Measurements from ENCODE around the gene SNRNP35. TPM values are rescaled to one million over a fixed set of nuclear protein-coding genes. Genes with fewer than 3 reads are reported as not detected.

SNRNP35 gene
- total RNA-seq, 1 donor from 2014 or later, result 22.1 TPM

- no peak for DNase-seq (ENCODE audit: extremely low spot score, unreplicated experiment)
- TF ChIP-seq CTCF (conservative IDR thresholded peaks at IDR 0.05), result no peak
- Mint-ChIP-seq H3K4me3 (no peak overlapping the region), H3K36me3 (no peaks in the 10 kb centered on the region), H3K4me1 (ENCODE audit: unreplicated experiment) (peaks cover 15% of the 10 kb centered on the region), H3K9me3 (no peaks in the 10 kb centered on the region), H3K27me3 (no peaks in the 10 kb centered on the region), H3K27ac (no peak overlapping the region)
These were observed 16.3 kb upstream of the SNRNP35 start for GRCh38 chr12:123441523-123442164.

- Mint-ChIP-seq H3K4me1 (ENCODE audit: unreplicated experiment) (peaks cover 15% of the 10 kb centered on the region), H3K4me3 (no peak overlapping the region), H3K27ac (no peak overlapping the region), H3K9me3 (no peaks in the 10 kb centered on the region), H3K27me3 (no peaks in the 10 kb centered on the region), H3K36me3 (no peaks in the 10 kb centered on the region)
- TF ChIP-seq CTCF (conservative IDR thresholded peaks at IDR 0.05), result no peak
- DNase-seq (ENCODE audit: extremely low spot score, unreplicated experiment), result no peak
These were observed 15.2 kb upstream of the SNRNP35 start for GRCh38 chr12:123442774-123443173.

GRCh38 chr12:123444092-123445026, 13.6 kb upstream of the SNRNP35 start:
- Mint-ChIP-seq H3K4me1 (ENCODE audit: unreplicated experiment) (peaks cover 15% of the 10 kb centered on the region), H3K27ac (no peak overlapping the region), H3K27me3 (no peaks in the 10 kb centered on the region), H3K36me3 (no peaks in the 10 kb centered on the region), H3K4me3 (no peak overlapping the region), H3K9me3 (no peaks in the 10 kb centered on the region)
- no peak for DNase-seq (ENCODE audit: extremely low spot score, unreplicated experiment)
- no peak for TF ChIP-seq CTCF (conservative IDR thresholded peaks at IDR 0.05)

- no peak for DNase-seq (ENCODE audit: extremely low spot score, unreplicated experiment)
- peak overlapping the region; percentile 67 for H3K27ac Mint-ChIP-seq
- no peak overlapping the region for H3K4me3 Mint-ChIP-seq
These were observed 12.3 kb upstream of the SNRNP35 start for GRCh38 chr12:123445388-123446332.

More at GRCh38 chr12:123445388-123446332, 12.3 kb upstream of the SNRNP35 start:
- no peaks in the 10 kb centered on the region for H3K9me3 Mint-ChIP-seq
- TF ChIP-seq CTCF (conservative IDR thresholded peaks at IDR 0.05), result no peak
- peaks cover 15% of the 10 kb centered on the region for H3K4me1 Mint-ChIP-seq (ENCODE audit: unreplicated experiment)
- no peaks in the 10 kb centered on the region for H3K36me3 Mint-ChIP-seq
- H3K27me3 Mint-ChIP-seq, result no peaks in the 10 kb centered on the region
